Lower lobe of right lung (tissue), 2 donors: ENCODE results near the gene FLT3LG. TPM values are rescaled to one million over a fixed set of nuclear protein-coding genes. Genes with fewer than 3 reads are reported as not detected.

Source experiments
- ATAC-seq, 2 donors: fragments of 200-7000 bp; cut with Tn5 transposase; one replicate each; pipeline ENCODE4 v1.9.1; 2020 to 2022; ENCODE audit warnings: mild to moderate bottlenecking in 2 of 2, moderate library complexity in 2 of 2
- DNase-seq: peaks from one replicate; pipeline ENCODE4 v3.0.0-alpha.2; 2020
- H3K27ac ChIP-seq: fragments of 200-600 bp; one replicate; pipeline ENCODE4 v1.8.0; 2022
- H3K27me3 ChIP-seq: fragments of 200-600 bp; one replicate; pipeline ENCODE4 v1.8.0; 2022; ENCODE audit warnings: low read depth
- H3K36me3 ChIP-seq: fragments of 200-600 bp; one replicate; pipeline ENCODE4 v1.8.0; 2022; ENCODE audit warnings: mild to moderate bottlenecking
- H3K4me1 ChIP-seq: fragments of 200-600 bp; one replicate; pipeline ENCODE4 v1.8.0; 2022
- H3K4me3 ChIP-seq: fragments of 200-600 bp; one replicate; pipeline ENCODE4 v1.8.0; 2022; ENCODE audit warnings: mild to moderate bottlenecking
- H3K9me3 ChIP-seq: fragments of 200-600 bp; one replicate; pipeline ENCODE4 v1.8.0; 2022
- intact Hi-C: fragments of 100-400 bp; cut with DNase I; formaldehyde crosslinking; loops from one replicate; pipeline ENCODE4 v1.11.0; 2022
- total RNA-seq: library from RNA; stranded (reverse); fragmentation: NEBNext Ultra II Directional; extraction: Animal tissue kit (Norgen Biotek cat#: 25700); gene quantifications from one replicate; pipeline ENCODE4 v1.2.1, GENCODE V29; 2021
- TF ChIP-seq, protein P1 (sequence below): fragments of 200-600 bp; IDR thresholded peaks from one replicate; pipeline ENCODE4 v1.8.0; 2022; ENCODE audit warnings: antibody characterized with exemption, mild to moderate bottlenecking
- donor health status: DM: no; HTN: yes; CAD: no; lungs with severe emphysema.

The FLT3LG gene
- total RNA-seq, 1 donor from 2014 or later = 12.8 TPM

- Histone ChIP-seq H3K4me1 (peaks cover 48% of the 10 kb centered on the region), H3K27ac (no peak overlapping the region), H3K27me3 (no peaks in the 10 kb centered on the region), H3K4me3 (no peak overlapping the region), H3K36me3 (peaks cover 54% of the 10 kb centered on the region), H3K9me3 (no peaks in the 10 kb centered on the region)
- ATAC-seq (no peak), DNase-seq (no peak)
- TF ChIP-seq, protein P1, sequence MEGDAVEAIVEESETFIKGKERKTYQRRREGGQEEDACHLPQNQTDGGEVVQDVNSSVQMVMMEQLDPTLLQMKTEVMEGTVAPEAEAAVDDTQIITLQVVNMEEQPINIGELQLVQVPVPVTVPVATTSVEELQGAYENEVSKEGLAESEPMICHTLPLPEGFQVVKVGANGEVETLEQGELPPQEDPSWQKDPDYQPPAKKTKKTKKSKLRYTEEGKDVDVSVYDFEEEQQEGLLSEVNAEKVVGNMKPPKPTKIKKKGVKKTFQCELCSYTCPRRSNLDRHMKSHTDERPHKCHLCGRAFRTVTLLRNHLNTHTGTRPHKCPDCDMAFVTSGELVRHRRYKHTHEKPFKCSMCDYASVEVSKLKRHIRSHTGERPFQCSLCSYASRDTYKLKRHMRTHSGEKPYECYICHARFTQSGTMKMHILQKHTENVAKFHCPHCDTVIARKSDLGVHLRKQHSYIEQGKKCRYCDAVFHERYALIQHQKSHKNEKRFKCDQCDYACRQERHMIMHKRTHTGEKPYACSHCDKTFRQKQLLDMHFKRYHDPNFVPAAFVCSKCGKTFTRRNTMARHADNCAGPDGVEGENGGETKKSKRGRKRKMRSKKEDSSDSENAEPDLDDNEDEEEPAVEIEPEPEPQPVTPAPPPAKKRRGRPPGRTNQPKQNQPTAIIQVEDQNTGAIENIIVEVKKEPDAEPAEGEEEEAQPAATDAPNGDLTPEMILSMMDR = no peak
- intact Hi-C loops = no loop called here
Measured at GRCh38 chr19:49492573-49493405, 18.8 kb downstream of the FLT3LG start.

GRCh38 chr19:49496574-49497008 is 22.6 kb downstream of the FLT3LG start:
- H3K36me3 ChIP-seq = peaks cover 50% of the 10 kb centered on the region
- DNase-seq (no peak), ATAC-seq (no peak)
- H3K27me3 ChIP-seq = no peaks in the 10 kb centered on the region
- intact Hi-C loops = no loop called here
- no peaks in the 10 kb centered on the region for H3K9me3 ChIP-seq
- H3K4me1 ChIP-seq = peaks cover 43% of the 10 kb centered on the region
- TF ChIP-seq, protein P1 = no peak
- H3K27ac ChIP-seq = peak overlapping the region; percentile 91
- H3K4me3 ChIP-seq = peak overlapping the region; percentile 82

DNA sequence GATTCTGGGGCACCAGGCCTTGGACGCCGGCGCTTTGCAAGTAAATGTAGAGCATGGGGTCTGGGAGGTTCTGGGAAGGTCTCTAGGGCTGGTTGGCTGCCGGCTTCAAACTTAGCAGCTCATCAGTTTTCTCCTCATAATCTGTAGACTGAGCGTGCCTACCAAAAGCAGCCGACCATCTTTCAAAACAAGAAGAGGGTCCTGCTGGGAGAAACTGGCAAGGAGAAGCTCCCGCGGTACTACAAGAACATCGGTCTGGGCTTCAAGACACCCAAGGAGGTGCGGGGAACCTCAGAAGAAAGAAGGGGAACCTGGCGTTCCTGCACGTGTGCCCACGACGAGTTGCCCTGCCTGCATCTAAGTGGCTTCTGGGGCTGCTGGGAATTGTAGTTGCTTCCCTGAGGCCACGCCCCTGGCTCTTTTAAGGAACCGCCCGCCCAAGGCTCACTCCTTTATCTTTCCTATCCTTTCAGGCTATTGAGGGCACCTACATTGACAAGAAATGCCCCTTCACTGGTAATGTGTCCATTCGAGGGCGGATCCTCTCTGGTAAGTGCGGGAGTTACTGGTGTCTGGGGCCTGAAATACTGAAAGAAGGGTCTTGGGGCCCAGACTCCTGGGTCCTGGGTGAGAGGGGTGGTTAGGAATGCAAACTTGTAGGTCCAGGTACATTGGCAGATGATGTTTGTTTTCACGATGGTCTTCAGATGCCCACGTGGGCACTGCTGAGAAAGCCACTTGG is 23.2 kb downstream of the FLT3LG start:
- H3K4me3 ChIP-seq = peak overlapping the region; percentile 82
- ATAC-seq = peak; percentile 26 to 53
- peak; percentile 89 for DNase-seq
- peaks cover 44% of the 10 kb centered on the region for H3K36me3 ChIP-seq
- peak overlapping the region; percentile 91 for H3K27ac ChIP-seq
- no peaks in the 10 kb centered on the region for H3K27me3 ChIP-seq
- intact Hi-C loops = no loop called here
- H3K9me3 ChIP-seq = no peaks in the 10 kb centered on the region
- TF ChIP-seq, protein P1 = no peak
- peaks cover 43% of the 10 kb centered on the region for H3K4me1 ChIP-seq

- peak overlapping the region; percentile 82 for H3K4me3 ChIP-seq
- peaks cover 43% of the 10 kb centered on the region for H3K4me1 ChIP-seq
- H3K27ac ChIP-seq = peak overlapping the region; percentile 91
- intact Hi-C loops = no loop called here
- no peak for DNase-seq
- no peaks in the 10 kb centered on the region for H3K9me3 ChIP-seq
- no peak for ATAC-seq
- TF ChIP-seq, protein P1 = no peak
- H3K27me3 ChIP-seq = no peaks in the 10 kb centered on the region
- H3K36me3 ChIP-seq = peaks cover 39% of the 10 kb centered on the region
Measured at GRCh38 chr19:49497789-49498103, 23.7 kb downstream of the FLT3LG start.

GRCh38 chr19:49498475-49498874 is 24.5 kb downstream of the FLT3LG start:
- no peak overlapping the region for H3K27ac ChIP-seq
- no peak for DNase-seq
- TF ChIP-seq, protein P1 = no peak
- peak overlapping the region; percentile 52 for H3K4me3 ChIP-seq
- ATAC-seq = no peak
- peaks cover 46% of the 10 kb centered on the region for H3K4me1 ChIP-seq
- intact Hi-C loops = no loop called here
- H3K9me3 ChIP-seq = no peaks in the 10 kb centered on the region
- H3K27me3 ChIP-seq = no peaks in the 10 kb centered on the region
- peaks cover 32% of the 10 kb centered on the region for H3K36me3 ChIP-seq
